ENCODE results near the gene ELK3.
"Not testable (repeated sequence)": the region's sequence is repeated elsewhere in the genome, so short reads cannot be mapped to it uniquely, and the experiment has no call there.

ELK3 gene

GRCh38 chr12:96311191-96311590 lies 117.0 kb downstream of the ELK3 start:
- DNase-seq (ENCODE audit: low spot score) = no peak

GRCh38 chr12:96313606-96314005 lies 119.4 kb downstream of the ELK3 start:
- DNase-seq (ENCODE audit: low spot score) = no peak

GRCh38 chr12:96314723-96315122 lies 120.5 kb downstream of the ELK3 start:
- DNase-seq (ENCODE audit: low spot score) = no peak

GRCh38 chr12:96315741-96316481 lies 121.7 kb downstream of the ELK3 start:
- DNase-seq (ENCODE audit: low spot score) = peak; percentile 22

- DNase-seq (ENCODE audit: low spot score) = not testable (repeated sequence)
These were observed 123.6 kb downstream of the ELK3 start for GRCh38 chr12:96317801-96318200.

Data from SW480 (cell line).